ENCODE results near the gene LEMD1.

GRCh38 chr1:205345761-205346160 lies 76.1 kb downstream of the LEMD1 start:
- TF ChIP-seq CTCF (IDR thresholded peaks at IDR 0.05; ENCODE audit: poor library complexity, severe bottlenecking) (no peak), EP300 (conservative IDR thresholded peaks at IDR 0.05; ENCODE audit: poor library complexity, severe bottlenecking) (no peak), EZH2 (IDR thresholded peaks at IDR 0.05; ENCODE audit: borderline replicate concordance, insufficient read depth, low read length, poor library complexity, severe bottlenecking) (no peak), TAF1 (IDR thresholded peaks at IDR 0.05; ENCODE audit: low read depth) (no peak), RAD21 (conservative IDR thresholded peaks at IDR 0.05) (no peak), SMC3 (conservative IDR thresholded peaks at IDR 0.05; ENCODE audit: poor library complexity) (no peak)
- TF ChIP-seq, protein P1, sequence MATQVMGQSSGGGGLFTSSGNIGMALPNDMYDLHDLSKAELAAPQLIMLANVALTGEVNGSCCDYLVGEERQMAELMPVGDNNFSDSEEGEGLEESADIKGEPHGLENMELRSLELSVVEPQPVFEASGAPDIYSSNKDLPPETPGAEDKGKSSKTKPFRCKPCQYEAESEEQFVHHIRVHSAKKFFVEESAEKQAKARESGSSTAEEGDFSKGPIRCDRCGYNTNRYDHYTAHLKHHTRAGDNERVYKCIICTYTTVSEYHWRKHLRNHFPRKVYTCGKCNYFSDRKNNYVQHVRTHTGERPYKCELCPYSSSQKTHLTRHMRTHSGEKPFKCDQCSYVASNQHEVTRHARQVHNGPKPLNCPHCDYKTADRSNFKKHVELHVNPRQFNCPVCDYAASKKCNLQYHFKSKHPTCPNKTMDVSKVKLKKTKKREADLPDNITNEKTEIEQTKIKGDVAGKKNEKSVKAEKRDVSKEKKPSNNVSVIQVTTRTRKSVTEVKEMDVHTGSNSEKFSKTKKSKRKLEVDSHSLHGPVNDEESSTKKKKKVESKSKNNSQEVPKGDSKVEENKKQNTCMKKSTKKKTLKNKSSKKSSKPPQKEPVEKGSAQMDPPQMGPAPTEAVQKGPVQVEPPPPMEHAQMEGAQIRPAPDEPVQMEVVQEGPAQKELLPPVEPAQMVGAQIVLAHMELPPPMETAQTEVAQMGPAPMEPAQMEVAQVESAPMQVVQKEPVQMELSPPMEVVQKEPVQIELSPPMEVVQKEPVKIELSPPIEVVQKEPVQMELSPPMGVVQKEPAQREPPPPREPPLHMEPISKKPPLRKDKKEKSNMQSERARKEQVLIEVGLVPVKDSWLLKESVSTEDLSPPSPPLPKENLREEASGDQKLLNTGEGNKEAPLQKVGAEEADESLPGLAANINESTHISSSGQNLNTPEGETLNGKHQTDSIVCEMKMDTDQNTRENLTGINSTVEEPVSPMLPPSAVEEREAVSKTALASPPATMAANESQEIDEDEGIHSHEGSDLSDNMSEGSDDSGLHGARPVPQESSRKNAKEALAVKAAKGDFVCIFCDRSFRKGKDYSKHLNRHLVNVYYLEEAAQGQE (IDR thresholded peaks at IDR 0.05; ENCODE audit: borderline replicate concordance) = no peak
